Subcutaneous adipose tissue (tissue), 4 donors: Measurements from ENCODE around the gene DHRS2. TPM values are rescaled to one million over a fixed set of nuclear protein-coding genes. Genes with fewer than 3 reads are reported as not detected.

Source experiments
- CTCF ChIP-seq: fragments of 450-650 bp; IDR thresholded peaks from one replicate; pipeline ENCODE4 v1.5.1; 2016; ENCODE audit warnings: low read depth, mild to moderate bottlenecking, control low read depth, antibody characterized with exemption, moderate library complexity
- total RNA-seq, 4 donors: library from RNA; depleted of rRNA; stranded (reverse); fragments of >200 nt; gene quantifications; one replicate each; pipeline ENCODE4 v1.1.0, GENCODE V29; 2016

Gene DHRS2
- total RNA-seq = not detected

- TF ChIP-seq CTCF = no peak
These were observed at the start of gene DHRS2 for GRCh38 chr14:23636317-23637211. Gene DHRS2, plus strand, starts transcription at chr14:23636364. Its CDS starts 2,501 bp downstream, at chr14:23638865.

GRCh38 chr14:23588884-23589598 is 47.1 kb upstream of the DHRS2 start:
- no peak for TF ChIP-seq CTCF

GRCh38 chr14:23589606-23590005 is 46.6 kb upstream of the DHRS2 start:
- TF ChIP-seq CTCF = no peak

- no peak for TF ChIP-seq CTCF
These were observed 46.0 kb upstream of the DHRS2 start for GRCh38 chr14:23590198-23590597.

- TF ChIP-seq CTCF = no peak
These were observed 35.8 kb upstream of the DHRS2 start for GRCh38 chr14:23600322-23600707.

GRCh38 chr14:23600806-23601205 is 35.4 kb upstream of the DHRS2 start:
- TF ChIP-seq CTCF = no peak

- TF ChIP-seq CTCF = no peak
These were observed 34.7 kb upstream of the DHRS2 start for GRCh38 chr14:23601424-23601823.
